ENCODE measurements around the gene PITPNM3.

PITPNM3 gene

DNA sequence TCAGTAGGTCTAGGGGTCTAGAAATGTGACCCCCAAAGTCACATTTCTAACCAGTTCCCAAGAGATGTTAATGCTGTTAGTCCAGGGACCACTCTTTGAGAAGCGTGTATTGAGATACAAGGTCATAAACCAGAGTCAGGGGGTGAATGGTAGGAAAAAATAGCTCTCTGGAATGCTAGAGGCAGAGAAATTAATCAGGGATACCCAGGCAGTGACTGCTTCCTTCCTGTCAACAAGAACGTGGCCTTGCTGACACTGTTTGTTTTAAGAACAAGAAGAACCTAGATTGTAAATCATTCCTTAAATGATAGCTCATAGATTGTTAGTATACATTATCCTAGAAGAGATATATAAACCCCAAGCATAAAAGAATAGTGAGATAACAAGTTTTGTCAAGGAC is 43.8 kb downstream of the PITPNM3 start:
- no peak for DNase-seq (ENCODE audit: extremely low spot score)
- ChIA-PET POLR2A (no interaction called here), CTCF (no interaction called here)
- TF ChIP-seq, protein P1, sequence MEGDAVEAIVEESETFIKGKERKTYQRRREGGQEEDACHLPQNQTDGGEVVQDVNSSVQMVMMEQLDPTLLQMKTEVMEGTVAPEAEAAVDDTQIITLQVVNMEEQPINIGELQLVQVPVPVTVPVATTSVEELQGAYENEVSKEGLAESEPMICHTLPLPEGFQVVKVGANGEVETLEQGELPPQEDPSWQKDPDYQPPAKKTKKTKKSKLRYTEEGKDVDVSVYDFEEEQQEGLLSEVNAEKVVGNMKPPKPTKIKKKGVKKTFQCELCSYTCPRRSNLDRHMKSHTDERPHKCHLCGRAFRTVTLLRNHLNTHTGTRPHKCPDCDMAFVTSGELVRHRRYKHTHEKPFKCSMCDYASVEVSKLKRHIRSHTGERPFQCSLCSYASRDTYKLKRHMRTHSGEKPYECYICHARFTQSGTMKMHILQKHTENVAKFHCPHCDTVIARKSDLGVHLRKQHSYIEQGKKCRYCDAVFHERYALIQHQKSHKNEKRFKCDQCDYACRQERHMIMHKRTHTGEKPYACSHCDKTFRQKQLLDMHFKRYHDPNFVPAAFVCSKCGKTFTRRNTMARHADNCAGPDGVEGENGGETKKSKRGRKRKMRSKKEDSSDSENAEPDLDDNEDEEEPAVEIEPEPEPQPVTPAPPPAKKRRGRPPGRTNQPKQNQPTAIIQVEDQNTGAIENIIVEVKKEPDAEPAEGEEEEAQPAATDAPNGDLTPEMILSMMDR (IDR thresholded peaks at IDR 0.05; ENCODE audit: control extremely low read depth, extremely low read depth, low read depth, missing control alignments), result no peak

DNA sequence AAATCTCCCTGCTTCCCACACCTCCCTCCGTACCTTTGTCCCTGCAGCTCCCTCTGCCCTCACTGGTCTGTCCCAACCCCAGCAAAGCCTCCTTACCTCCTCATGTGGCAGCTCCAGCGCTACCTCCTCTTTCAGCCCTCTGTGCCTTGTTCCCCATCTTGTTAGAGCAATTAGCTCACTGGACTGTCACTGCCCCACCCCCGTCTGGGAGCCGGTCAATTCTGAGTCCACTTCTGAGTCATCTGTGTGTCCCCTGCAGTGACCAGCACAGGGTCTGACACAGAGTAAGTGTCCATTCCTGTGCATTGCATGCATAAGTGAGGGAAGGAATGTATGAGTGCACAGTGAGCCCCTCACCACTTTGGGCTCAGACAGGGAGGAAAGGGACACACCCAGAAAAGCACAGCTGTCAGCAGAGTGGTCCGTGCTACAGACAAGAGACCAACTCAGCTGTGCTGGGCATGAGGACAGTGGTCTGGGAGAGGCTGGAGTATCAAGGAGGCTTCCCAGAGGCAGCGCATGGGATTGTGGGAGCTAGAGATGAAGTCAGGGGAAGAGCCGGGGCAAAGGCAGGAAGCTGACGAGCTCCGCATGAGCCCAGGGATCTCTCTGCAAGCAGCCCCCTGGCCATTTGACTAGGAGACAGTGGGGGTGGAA is 45.9 kb downstream of the PITPNM3 start:
- no peak for DNase-seq (ENCODE audit: extremely low spot score)
- TF ChIP-seq, protein P1 (IDR thresholded peaks at IDR 0.05; ENCODE audit: control extremely low read depth, extremely low read depth, low read depth, missing control alignments), result no peak
- ChIA-PET POLR2A (no interaction called here), CTCF (no interaction called here)

DNA sequence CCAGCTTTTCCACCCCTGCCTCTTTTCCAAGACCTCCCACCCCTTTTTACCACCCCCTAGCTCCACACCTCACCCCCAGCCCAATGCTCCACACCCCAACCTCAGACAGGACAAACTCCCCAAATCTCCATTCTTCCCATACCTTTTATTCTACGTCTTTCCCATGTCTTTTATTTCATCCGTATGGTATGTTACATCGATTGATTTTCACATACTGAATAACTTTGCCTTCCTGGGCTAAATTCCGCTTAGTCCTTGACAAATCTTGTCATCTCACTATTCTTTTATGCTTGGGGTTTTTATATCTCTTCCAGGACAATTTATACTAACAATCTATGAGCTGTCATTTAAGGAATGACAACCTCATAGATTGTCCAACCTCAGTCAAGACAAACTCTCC is 46.4 kb downstream of the PITPNM3 start:
- ChIA-PET CTCF (no interaction called here), POLR2A (no interaction called here)
- DNase-seq (ENCODE audit: extremely low spot score), result no peak
- TF ChIP-seq, protein P1 (IDR thresholded peaks at IDR 0.05; ENCODE audit: control extremely low read depth, extremely low read depth, low read depth, missing control alignments), result no peak

DNA sequence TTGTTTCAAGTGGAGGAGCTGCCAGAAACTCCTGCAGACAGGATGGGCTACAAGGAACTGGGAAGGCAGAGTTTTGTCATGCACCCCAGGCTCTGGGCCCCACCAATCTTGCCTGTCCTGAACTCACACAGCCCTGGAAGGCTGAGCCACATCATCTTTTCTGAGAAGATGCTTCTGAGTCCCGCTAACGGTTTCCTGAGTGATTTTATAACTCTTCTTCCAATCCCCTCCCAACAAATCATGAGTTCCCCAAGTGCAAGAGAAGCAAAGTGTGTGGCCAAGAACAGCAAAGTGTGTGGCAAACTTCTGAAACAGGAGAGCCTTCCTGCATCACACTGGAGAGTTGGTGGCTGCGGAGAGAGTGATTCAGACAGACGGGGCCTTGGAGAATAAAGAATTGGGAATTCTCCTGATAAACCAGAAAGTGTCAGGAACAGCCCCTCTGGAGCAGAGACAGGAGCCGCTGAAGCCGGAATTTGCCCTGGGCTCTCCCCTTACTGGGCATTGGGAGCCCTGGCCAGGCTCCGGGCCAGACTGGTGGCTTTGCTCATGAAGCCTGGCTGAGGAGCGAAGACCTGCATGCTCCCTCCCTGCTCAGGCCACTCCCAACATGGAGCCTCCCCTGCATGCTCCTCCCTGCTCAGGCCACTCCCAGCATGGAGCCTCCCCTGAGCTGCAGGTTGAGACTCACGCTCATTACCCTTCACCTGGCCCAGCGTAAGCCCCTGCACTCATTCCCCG is 47.2 kb downstream of the PITPNM3 start:
- ChIA-PET POLR2A (no interaction called here), CTCF (no interaction called here)
- no peak for DNase-seq (ENCODE audit: extremely low spot score)
- TF ChIP-seq, protein P1 (IDR thresholded peaks at IDR 0.05; ENCODE audit: control extremely low read depth, extremely low read depth, low read depth, missing control alignments), result no peak

DNA sequence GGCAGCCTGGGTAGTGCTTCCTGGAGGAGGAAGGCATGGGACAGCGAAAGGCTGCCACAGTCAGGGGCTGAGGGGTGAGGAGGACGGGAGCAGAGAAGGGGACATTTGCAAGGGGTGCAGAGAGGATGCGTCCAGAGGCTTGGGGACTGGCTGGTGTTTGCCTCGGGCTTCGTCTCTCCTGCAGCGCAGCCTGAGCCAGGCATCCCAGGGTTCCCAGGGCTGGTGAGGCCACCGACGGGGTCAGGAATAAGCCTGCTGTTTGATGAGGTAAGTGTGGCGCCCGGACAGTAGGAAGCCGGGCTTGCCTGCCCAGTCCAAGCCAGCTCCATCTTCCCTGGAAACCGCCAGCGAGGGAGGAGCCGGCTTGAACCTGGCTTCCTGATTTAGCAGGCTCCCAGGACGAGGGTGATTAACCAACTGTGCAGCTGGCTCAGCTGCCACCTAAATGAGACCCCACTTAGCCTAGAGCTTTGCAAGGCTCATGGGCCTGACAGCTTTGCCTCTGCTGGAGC is 47.8 kb downstream of the PITPNM3 start:
- ChIA-PET POLR2A (no interaction called here), CTCF (no interaction called here)
- no peak for DNase-seq (ENCODE audit: extremely low spot score)
- TF ChIP-seq, protein P1 (IDR thresholded peaks at IDR 0.05; ENCODE audit: control extremely low read depth, extremely low read depth, low read depth, missing control alignments), result no peak

DNA sequence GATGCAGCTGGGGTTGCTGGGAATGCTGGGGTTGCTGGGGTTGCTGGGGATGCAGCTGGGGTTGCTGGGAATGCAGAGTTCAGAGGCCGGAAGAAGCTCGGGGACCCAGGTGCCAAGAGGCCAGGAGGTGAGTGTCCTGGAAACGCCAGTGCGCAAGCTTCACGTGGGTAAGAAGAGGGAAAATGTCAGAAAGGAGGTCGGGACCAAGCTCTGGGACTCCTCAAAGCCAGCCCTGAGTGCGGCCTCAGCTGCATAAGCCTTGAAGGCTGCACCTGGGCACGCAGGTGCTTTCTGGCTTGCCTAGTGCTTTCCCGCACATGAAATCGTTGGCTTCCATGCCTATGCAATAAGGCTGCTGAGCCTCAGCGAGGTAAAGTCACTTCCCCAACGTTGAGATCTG is 48.3 kb downstream of the PITPNM3 start:
- no peak for DNase-seq (ENCODE audit: extremely low spot score)
- ChIA-PET CTCF (no interaction called here), POLR2A (no interaction called here)
- TF ChIP-seq, protein P1 (IDR thresholded peaks at IDR 0.05; ENCODE audit: control extremely low read depth, extremely low read depth, low read depth, missing control alignments), result no peak

Measured in GM10248 (cell line).